Choroid plexus epithelial cell (primary cell): ENCODE data around the gene CHST13.
A peak's percentile ranks its signal among the peaks of the same experiment; 100 is the strongest.

Experiments
- DNase-seq: peaks from one replicate; pipeline ENCODE4 v3.0.0-alpha.2; 2010; ENCODE audit warnings: low read depth
- H3K4me3 ChIP-seq: 2 replicates; pipeline ENCODE4 v1.5.1; 2011; ENCODE audit warnings: low read depth, mild to moderate bottlenecking, control low read depth, low read length, moderate library complexity
- CTCF ChIP-seq: conservative IDR thresholded peaks from 2 replicates; pipeline ENCODE4 v1.5.1; 2011; ENCODE audit warnings: low read depth, mild to moderate bottlenecking, control low read depth, inconsistent platforms, low read length, moderate library complexity

Gene CHST13

DNA sequence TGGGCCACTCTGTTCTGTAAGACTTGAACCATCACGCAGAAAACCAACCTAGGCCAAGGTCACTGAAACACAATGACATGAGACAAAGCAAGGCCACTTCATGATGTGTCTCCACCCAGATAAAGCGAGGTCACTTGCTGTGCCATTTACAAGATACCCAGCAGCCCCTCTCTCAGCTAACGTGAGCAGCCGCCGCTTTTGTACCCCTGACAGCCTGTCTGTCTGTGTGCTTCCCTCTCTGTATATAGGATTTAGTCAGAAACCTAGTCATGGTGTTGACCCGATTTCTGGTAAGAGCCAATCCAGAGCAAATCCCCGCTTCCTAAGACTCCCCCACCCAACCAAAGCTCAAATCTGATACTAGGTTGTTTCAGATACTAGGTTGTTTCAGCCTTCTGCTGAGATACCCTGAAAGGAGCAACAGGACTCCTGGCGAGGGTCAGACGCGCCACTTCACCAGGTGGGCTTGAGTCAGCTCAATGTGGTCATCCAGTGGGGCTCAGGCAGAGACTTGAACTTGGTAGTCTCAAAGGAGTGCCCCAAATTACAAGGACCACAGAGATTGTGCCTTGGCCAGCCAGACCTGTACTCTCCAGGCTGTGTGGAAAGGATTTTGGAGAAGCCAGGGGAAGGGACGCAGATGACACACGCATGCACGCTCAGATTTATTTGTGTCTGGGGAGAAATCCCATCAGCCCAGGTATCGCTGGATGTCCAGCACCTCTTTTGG lies 45.2 kb upstream of the CHST13 start:
- no peak for DNase-seq
- no peak overlapping the region for H3K4me3 ChIP-seq
- TF ChIP-seq CTCF = no peak

DNA sequence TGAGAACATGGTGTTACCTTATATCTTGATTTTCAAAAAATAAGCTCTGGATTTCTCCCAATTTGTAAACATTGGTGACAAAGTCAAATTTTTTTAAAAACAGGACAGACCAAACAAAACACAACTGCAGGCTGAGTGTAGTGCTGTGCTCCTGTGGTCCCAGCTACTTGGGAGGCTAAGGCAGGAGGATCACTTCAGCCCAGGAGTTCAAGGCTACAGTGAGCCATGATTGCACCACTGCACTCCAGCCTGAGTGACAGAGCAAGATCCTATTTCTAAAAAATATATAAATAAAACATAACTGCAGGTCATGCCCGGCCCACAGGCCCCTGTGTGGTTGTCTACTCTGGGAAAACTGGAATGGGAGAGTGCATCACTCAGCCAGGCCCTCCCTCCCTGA lies 44.3 kb upstream of the CHST13 start:
- no peak overlapping the region for H3K4me3 ChIP-seq
- no peak for TF ChIP-seq CTCF

DNA sequence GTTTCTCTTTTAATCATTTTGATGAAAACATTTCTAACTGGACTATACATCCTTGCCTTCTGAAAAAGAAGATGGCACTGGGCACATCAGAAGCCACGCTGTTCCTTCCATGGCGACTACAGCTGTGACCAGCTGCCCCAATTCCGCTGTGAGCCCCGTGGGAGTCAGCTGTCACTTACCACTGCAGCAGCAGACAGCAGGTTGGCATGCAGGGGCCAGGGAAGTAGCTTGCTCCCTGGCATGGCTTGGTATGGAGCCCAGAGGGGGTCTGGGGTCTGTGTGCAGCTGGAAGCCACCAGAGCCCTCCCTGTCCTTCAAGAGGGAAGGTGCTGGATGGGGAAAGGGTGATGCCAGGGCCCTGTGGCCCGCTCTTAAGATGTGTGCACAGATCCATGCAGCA lies 43.7 kb upstream of the CHST13 start:
- H3K4me3 ChIP-seq = no peak overlapping the region
- no peak for TF ChIP-seq CTCF
- DNase-seq = no peak

More for the DNA sequence above, 44.3 kb upstream of the CHST13 start:
- no peak for DNase-seq

- H3K4me3 ChIP-seq = no peak overlapping the region
- no peak for TF ChIP-seq CTCF
- no peak for DNase-seq
These were observed 43.1 kb upstream of the CHST13 start for GRCh38 chr3:126480861-126481260.

- DNase-seq = peak; percentile 52
These were observed 42.0 kb upstream of the CHST13 start for GRCh38 chr3:126481808-126482502.

DNA sequence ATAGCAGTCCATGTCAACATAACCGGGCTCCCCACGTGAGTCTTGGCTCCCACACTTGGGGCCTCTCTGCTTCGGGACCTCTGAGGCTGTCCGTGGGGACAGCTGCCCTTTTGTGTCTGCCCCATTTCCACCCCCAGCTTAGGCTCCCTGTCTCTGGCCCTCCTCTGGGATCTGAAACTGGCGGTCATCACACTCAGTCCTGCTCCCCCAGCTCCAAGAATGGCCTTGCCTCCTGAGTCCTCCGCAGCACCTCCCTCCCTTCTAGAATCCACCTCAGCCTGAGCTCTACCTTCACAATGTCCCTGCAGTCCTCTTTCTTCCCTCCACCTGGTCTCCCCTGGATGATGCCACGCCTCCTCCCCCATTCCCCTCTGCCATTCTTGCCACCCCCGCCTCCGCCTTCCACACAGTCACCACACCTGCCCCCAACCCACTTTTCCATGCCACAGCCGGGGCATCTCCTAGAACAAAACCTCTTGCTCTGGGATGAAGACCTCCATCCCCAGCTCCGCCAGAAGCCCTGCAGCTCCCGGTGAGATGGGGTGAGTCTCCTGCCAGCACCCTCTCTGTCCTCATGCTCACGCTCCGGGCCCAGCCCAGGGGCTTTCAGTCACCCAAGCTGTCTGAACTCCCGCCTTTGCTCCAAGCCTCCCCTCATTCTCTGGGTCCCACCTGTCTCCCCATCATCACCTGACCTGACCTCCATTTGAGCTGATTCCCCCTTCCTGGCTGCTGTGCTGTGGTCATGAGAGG lies 41.3 kb upstream of the CHST13 start:
- no peak for DNase-seq
- no peak for TF ChIP-seq CTCF
- H3K4me3 ChIP-seq = no peak overlapping the region

More at GRCh38 chr3:126481808-126482502, 42.0 kb upstream of the CHST13 start:
- no peak overlapping the region for H3K4me3 ChIP-seq
- no peak for TF ChIP-seq CTCF
